AG04449 (cell line): ENCODE results near the gene KCTD3.

Experiments
- CTCF ChIA-PET: fragments of 350-600 bp; formaldehyde crosslinking; extraction: SDS; loops from one replicate; lab custom pipeline; 2021; ENCODE audit warnings: antibody characterized with exemption; lab: Yijun Ruan, JAX
- POLR2A ChIA-PET: fragments of 400-600, 350-600 bp; formaldehyde crosslinking; extraction: SDS; loops from one replicate; lab custom pipeline; 2020; ENCODE audit warnings: antibody characterized with exemption, inconsistent platforms; lab: Yijun Ruan, JAX
- DNase-seq: peaks from one replicate; pipeline ENCODE4 v3.0.0-alpha.2; 2010; ENCODE audit warnings: low read depth, low spot score
- H3K4me3 ChIP-seq: 2 replicates; pipeline ENCODE4 v1.5.1; 2011; ENCODE audit warnings: low read depth, mild to moderate bottlenecking, control low read depth, low read length
- CTCF ChIP-seq: IDR thresholded peaks from one replicate; pipeline ENCODE4 v1.5.1; 2011; ENCODE audit warnings: mild to moderate bottlenecking, moderate library complexity, low read length, control low read depth, inconsistent platforms; ENCODE audit not compliant: insufficient read depth; ENCODE audit errors: missing control alignments

The KCTD3 gene

GRCh38 chr1:215657047-215657446 lies 89.9 kb downstream of the KCTD3 start:
- POLR2A ChIA-PET, result no interaction called here
- CTCF ChIA-PET, result no interaction called here

GRCh38 chr1:215660259-215660658 lies 93.2 kb downstream of the KCTD3 start:
- H3K4me3 ChIP-seq, result no peak overlapping the region
- CTCF ChIA-PET, result no interaction called here
- POLR2A ChIA-PET, result no interaction called here

More at GRCh38 chr1:215657047-215657446, 89.9 kb downstream of the KCTD3 start:
- no peak for TF ChIP-seq CTCF
- no peak for DNase-seq
- no peak overlapping the region for H3K4me3 ChIP-seq

GRCh38 chr1:215661033-215661432 lies 93.9 kb downstream of the KCTD3 start:
- ChIA-PET CTCF (no interaction called here), POLR2A (no interaction called here)
- no peak overlapping the region for H3K4me3 ChIP-seq
- no peak for DNase-seq
- no peak for TF ChIP-seq CTCF

More at GRCh38 chr1:215660259-215660658, 93.2 kb downstream of the KCTD3 start:
- TF ChIP-seq CTCF, result no peak
- DNase-seq, result no peak

GRCh38 chr1:215665215-215665614 lies 98.1 kb downstream of the KCTD3 start:
- ChIA-PET CTCF (no interaction called here), POLR2A (no interaction called here)
- no peak overlapping the region for H3K4me3 ChIP-seq
- DNase-seq, result peak; percentile 24
- TF ChIP-seq CTCF, result no peak

GRCh38 chr1:215667761-215668160 lies 100.7 kb downstream of the KCTD3 start:
- H3K4me3 ChIP-seq, result no peak overlapping the region
- ChIA-PET CTCF (no interaction called here), POLR2A (no interaction called here)
- no peak for DNase-seq
- no peak for TF ChIP-seq CTCF

GRCh38 chr1:215669806-215670491 lies 102.8 kb downstream of the KCTD3 start:
- H3K4me3 ChIP-seq, result no peak overlapping the region
- ChIA-PET POLR2A (no interaction called here), CTCF (no interaction called here)
- DNase-seq, result peak; percentile 37
- TF ChIP-seq CTCF, result no peak
